ENCODE data around the gene GOLGA2. TPM values are rescaled to one million over a fixed set of nuclear protein-coding genes. Genes with fewer than 3 reads are reported as not detected.

Gene GOLGA2
- total RNA-seq, 1 donor from 2014 or later, result 47.9 TPM

DNA sequence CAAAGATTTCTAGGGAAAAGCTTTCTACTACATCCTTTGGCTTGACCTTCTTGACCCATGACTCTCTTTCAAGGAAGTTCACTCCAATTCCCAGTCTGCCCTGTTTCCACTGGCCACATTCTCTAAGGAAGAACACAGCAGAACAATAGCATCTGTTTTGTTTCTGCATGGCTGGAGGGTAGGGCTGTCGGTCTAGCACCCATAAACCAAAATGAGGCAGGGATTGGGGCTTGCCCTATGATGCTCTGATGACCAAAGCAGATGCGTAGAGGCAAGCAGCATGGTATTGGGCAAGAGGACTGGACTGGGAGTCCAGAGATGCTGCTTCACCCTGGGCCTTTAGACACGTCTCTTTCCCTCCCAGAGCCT, 24.1 kb downstream of the GOLGA2 start:
- DNase-seq (ENCODE audit: low spot score), result no peak
- Mint-ChIP-seq H3K9me3 (no peaks in the 10 kb centered on the region), H3K4me3 (ENCODE audit: low read depth) (peak overlapping the region; percentile 15), H3K27me3 (ENCODE audit: low read depth) (peaks cover 24% of the 10 kb centered on the region), H3K36me3 (ENCODE audit: low read depth) (peaks cover 3% of the 10 kb centered on the region), H3K4me1 (ENCODE audit: low read depth) (peaks cover 8% of the 10 kb centered on the region), H3K27ac (no peak overlapping the region)
- intact Hi-C loops (cut with micrococcal nuclease), result loop anchor here (2.0 kb wide), 1 partner anchor 71 kb away; the partner anchor contains the start of genes COQ4 and TRUB2

DNA sequence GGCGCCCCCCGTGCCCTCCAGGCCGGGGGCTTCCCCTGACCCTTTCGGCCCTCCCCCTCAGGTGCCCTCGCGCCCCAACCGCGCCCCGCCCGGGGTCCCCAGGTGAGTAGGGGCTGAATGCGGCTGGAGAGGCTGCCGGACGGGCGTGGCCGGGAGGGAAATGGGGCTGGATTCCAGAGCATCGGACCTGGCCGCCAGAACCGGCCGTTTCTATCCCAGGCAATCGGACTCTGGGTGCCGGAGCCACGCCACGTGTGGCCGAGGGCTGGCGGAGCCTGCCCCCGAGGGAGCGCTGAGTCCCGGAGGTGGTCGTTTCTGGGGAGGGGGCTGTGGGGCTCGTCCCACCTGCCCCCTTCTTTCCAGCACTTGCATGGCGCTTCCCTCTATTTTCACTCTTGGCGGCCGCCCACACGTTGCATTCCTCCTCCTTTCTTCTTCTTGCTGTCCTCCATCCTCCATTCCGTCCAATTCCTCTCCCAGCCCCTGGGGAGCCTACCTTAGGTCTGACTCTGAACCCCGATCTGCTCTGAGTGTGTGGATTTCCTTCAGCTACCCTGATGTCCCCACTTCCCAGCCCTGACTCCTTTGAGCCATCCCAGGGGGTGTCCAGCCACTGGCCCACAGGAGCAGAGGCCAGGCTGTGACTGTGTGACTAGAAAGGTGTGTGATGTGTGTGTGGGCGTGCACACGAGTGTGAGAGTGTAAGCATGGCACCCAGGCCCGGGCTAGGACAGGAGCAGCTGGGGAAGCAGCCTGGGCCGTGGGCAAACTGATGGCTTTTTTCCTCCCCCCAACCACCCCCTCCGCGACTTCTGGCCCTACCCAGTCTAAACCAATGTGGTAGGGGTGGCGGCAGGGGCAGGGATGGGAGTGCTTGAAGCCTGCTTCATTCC, 24.7 kb downstream of the GOLGA2 start:
- peak overlapping the region; percentile 69 for H3K4me3 Mint-ChIP-seq (ENCODE audit: low read depth)
- peaks cover 24% of the 10 kb centered on the region for H3K27me3 Mint-ChIP-seq (ENCODE audit: low read depth)
- no peak for DNase-seq (ENCODE audit: low spot score)
- peaks cover 3% of the 10 kb centered on the region for H3K36me3 Mint-ChIP-seq (ENCODE audit: low read depth)
- H3K27ac Mint-ChIP-seq, result no peak overlapping the region
- H3K4me1 Mint-ChIP-seq (ENCODE audit: low read depth), result peaks cover 8% of the 10 kb centered on the region
- intact Hi-C loops (cut with micrococcal nuclease), result loop anchor here (1.0 to 2.0 kb wide), 3 partner anchors 24 to 72 kb away; partner anchors contain the start of genes COQ4 and TRUB2
- no peaks in the 10 kb centered on the region for H3K9me3 Mint-ChIP-seq

DNA sequence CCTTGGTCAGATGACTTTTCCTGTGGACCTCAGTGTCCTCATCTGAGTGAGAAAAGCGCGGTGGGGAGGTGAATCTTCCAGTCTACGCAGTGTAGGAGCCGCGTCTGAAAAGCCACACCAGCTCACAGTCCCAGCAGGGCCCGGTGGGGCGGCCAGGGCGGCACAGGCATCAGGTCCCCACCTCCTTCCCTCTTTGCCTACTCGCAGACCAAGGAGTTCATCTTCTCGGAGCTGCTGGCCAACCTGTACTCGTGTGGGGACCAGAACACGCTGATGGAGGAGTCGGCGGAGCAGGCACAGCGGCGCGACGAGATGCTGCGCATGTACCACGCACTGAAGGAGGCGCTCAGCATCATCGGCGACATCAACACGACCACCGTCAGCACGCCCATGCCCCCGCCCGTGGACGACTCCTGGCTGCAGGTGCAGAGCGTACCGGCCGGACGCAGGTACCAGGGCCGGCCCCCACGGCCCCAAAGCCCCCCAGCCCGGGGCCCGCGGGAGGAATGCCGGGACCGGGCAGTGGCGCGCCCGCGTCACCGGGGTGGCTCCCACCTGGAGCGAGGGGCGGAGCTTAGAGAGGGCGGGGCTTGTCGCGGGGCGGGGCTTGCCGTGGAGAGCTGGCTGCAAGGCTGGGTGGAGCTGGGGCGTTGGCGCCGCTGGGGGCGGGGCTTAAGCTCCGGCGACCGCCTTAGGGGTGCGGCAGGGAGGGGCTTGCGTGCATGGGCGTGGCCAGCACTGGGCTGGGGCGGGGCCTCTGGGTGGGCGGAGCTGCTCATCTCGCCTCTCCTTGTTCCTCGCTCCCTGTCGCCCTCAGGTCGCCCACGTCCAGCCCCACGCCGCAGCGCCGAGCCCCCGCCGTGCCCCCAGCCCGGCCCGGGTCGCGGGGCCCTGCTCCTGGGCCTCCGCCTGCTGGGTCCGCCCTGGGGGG, 25.6 kb downstream of the GOLGA2 start:
- Mint-ChIP-seq H3K27me3 (ENCODE audit: low read depth) (peaks cover 28% of the 10 kb centered on the region), H3K36me3 (ENCODE audit: low read depth) (no peaks in the 10 kb centered on the region), H3K27ac (no peak overlapping the region), H3K4me1 (ENCODE audit: low read depth) (peaks cover 8% of the 10 kb centered on the region), H3K4me3 (ENCODE audit: low read depth) (peak overlapping the region; percentile 76), H3K9me3 (no peaks in the 10 kb centered on the region)
- intact Hi-C loops (cut with micrococcal nuclease), result loop anchor here (1.0 to 2.0 kb wide), 3 partner anchors 25 to 73 kb away; partner anchors contain the start of genes COQ4 and TRUB2
- DNase-seq (ENCODE audit: low spot score), result peak; percentile 93

DNA sequence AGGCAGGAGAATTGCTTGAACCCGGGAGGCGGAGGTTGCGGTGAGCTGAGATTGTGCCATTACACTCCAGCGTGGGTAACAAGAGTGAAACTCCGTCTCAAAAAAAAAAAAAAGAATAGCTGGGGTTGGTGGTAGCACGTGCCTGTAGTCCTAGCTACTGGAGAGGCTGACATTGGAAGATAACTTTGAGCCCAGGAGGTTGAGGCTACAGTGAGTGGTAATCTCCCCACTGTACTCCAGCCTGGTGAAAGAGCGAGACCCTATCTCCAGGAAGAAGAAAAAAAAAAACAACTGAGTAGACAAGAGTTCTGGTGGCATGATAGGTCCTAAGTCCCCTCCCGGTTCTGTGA, 26.3 kb downstream of the GOLGA2 start:
- Mint-ChIP-seq H3K4me3 (ENCODE audit: low read depth) (peak overlapping the region; percentile 76), H3K4me1 (ENCODE audit: low read depth) (peaks cover 8% of the 10 kb centered on the region)
- intact Hi-C loops (cut with micrococcal nuclease), result no loop called here

DNA sequence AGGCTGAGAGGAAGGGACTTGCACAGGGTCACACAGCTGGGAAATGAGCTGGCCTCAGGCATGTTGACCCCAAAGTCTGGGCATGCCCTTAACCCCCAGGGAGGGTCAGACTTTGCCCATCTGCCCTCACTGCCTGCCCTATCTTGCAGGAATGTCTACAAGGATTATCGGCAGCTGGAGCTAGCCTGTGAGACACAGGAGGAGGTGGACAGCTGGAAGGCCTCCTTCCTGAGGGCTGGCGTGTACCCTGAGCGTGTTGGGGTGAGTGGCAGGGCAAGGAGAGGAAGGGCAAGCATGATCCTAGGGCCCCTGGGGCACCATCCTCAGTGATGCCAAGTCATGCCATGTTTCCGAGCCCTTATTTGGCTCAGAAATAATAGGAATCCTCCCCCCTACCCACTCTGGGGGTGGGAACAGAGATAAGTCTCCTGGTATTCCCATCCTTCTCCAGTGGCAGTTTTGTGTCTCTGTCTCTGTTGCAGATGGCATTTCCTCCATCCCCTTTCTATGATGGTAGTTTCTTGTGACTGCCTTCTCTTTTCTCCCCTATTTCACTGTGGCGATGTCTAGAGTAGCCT, 28.5 kb downstream of the GOLGA2 start:
- Mint-ChIP-seq H3K27ac (no peak overlapping the region), H3K4me1 (ENCODE audit: low read depth) (peaks cover 15% of the 10 kb centered on the region), H3K9me3 (no peaks in the 10 kb centered on the region), H3K4me3 (ENCODE audit: low read depth) (no peak overlapping the region), H3K36me3 (ENCODE audit: low read depth) (no peaks in the 10 kb centered on the region), H3K27me3 (ENCODE audit: low read depth) (peaks cover 36% of the 10 kb centered on the region)
- intact Hi-C loops (cut with micrococcal nuclease), result no loop called here
- no peak for DNase-seq (ENCODE audit: low spot score)

More for the DNA sequence above, 26.3 kb downstream of the GOLGA2 start:
- no peak overlapping the region for H3K27ac Mint-ChIP-seq
- no peaks in the 10 kb centered on the region for H3K9me3 Mint-ChIP-seq
- no peak for DNase-seq (ENCODE audit: low spot score)
- H3K36me3 Mint-ChIP-seq (ENCODE audit: low read depth), result no peaks in the 10 kb centered on the region
- H3K27me3 Mint-ChIP-seq (ENCODE audit: low read depth), result peaks cover 28% of the 10 kb centered on the region

DNA sequence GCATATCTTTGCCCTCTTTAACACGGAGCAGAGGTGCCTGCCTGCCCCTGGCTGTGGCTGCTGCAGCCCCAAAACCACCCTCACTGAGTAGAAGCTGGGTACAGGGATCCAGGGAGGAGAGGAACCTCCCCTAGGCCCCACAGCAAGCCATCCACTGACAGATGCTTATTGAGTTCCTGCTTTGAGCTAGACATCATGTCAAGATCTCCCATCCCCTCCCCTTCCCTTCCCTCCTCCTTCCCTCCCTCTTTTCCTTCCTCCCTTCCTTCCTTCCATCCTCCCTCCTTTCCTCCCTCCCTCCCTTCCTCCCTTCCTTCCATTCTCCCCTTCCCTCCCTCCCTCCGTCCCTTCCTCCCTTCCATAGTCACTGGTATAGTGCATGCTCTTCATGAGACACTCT, 29.3 kb downstream of the GOLGA2 start:
- Mint-ChIP-seq H3K9me3 (no peaks in the 10 kb centered on the region), H3K4me3 (ENCODE audit: low read depth) (no peak overlapping the region), H3K27me3 (ENCODE audit: low read depth) (peaks cover 28% of the 10 kb centered on the region), H3K36me3 (ENCODE audit: low read depth) (no peaks in the 10 kb centered on the region), H3K4me1 (ENCODE audit: low read depth) (peaks cover 15% of the 10 kb centered on the region), H3K27ac (no peak overlapping the region)
- no peak for DNase-seq (ENCODE audit: low spot score)
- intact Hi-C loops (cut with micrococcal nuclease), result no loop called here

DNA sequence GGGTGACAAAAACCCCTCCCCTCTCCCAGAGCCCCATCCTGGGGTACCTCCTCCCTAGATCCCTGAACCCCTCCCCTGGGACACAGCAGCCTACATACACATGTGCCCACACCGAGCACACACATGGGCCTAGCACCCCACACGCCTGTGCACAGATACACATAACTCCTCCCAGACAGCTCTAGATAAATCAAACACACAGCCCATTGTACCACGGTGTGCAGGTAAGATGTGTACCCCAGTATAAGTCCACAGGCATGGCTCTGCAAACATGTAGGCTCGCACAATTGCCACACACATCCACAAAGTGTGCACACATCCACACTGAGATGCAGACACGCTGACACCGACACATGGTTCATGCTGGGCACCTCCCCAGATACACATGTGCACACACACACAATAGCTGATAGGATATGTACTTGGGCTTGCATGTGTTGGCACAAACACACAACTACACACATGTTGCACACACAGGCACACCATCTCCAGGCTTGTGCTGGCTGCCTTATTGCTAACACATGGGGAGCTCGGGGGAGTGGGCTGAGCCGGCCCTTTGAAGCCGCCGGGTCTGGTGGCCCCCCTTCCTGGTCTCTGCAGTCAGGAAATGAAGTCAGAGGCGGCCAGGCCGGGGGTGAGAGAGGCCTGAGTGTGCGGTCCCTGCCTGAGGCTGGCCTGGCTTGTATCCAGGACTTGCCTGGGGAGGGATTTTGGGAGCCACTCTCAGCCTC, 30.2 kb downstream of the GOLGA2 start:
- Mint-ChIP-seq H3K27me3 (ENCODE audit: low read depth) (peaks cover 25% of the 10 kb centered on the region), H3K4me1 (ENCODE audit: low read depth) (peaks cover 12% of the 10 kb centered on the region), H3K36me3 (ENCODE audit: low read depth) (no peaks in the 10 kb centered on the region), H3K27ac (no peak overlapping the region), H3K9me3 (no peaks in the 10 kb centered on the region), H3K4me3 (ENCODE audit: low read depth) (no peak overlapping the region)
- intact Hi-C loops (cut with micrococcal nuclease), result no loop called here
- no peak for DNase-seq (ENCODE audit: low spot score)

DNA sequence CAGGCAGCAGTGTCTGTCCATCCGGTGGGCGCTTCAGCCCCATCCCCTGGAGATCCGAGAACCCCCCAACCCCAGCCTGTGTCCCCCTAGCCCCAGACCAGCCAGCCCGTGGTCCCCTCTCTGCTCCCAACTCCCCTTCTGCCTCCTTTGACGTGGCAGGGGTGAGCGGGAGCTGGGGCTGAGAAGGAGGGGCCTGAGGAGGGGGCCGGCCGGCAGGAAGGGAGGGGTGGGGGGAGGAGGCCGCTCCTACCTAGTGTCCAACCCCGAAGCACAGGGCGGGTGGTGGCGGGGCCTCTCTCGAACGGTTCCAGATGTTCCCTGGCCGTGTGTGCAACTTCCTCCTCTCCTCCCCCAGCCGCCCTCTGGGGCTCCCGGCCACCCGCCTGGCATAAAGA, 31.0 kb downstream of the GOLGA2 start:
- Mint-ChIP-seq H3K9me3 (no peaks in the 10 kb centered on the region), H3K4me1 (ENCODE audit: low read depth) (peaks cover 10% of the 10 kb centered on the region), H3K4me3 (ENCODE audit: low read depth) (no peak overlapping the region), H3K27me3 (ENCODE audit: low read depth) (peaks cover 23% of the 10 kb centered on the region), H3K27ac (no peak overlapping the region), H3K36me3 (ENCODE audit: low read depth) (no peaks in the 10 kb centered on the region)
- no peak for DNase-seq (ENCODE audit: low spot score)
- intact Hi-C loops (cut with micrococcal nuclease), result no loop called here

DNA sequence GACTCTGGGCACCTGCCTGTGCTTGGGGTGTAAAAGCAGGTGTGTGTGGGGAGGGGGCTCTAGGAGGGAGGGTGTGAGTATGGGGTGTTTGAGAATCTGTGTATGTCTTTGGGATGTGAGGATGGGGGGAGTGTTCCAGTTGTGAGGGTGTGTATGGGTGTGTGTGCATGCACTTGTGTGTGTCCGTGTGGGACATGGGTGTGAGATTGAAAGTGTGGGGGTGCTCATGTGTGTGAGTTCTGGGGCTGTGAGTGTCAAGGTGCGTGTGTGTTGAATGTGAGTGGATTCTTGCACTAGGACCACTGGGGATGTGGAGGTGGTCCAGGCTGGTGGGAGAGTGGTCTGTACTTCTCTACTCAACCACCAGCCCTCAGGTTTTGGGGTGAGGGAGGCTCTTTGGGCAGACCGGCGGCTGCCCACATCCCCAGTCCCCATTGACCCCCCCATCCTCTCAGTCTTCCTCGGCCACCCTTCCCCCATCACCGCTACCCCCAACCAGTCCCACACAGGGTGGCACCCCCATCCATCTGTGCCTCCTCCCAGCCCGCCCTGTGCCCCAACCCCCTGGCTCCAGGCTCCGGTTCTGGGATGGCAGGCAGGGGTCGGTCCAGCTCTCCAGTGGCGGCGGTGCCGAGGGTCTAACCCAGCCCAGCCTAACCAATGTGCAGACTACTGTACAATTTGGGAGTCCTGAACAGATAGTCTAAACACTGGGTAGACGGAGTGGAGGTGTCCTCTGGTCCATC, 31.5 kb downstream of the GOLGA2 start:
- Mint-ChIP-seq H3K9me3 (no peaks in the 10 kb centered on the region), H3K4me3 (ENCODE audit: low read depth) (no peak overlapping the region), H3K36me3 (ENCODE audit: low read depth) (no peaks in the 10 kb centered on the region), H3K27me3 (ENCODE audit: low read depth) (peaks cover 20% of the 10 kb centered on the region), H3K4me1 (ENCODE audit: low read depth) (peaks cover 7% of the 10 kb centered on the region), H3K27ac (no peak overlapping the region)
- intact Hi-C loops (cut with micrococcal nuclease), result no loop called here
- no peak for DNase-seq (ENCODE audit: low spot score)

DNA sequence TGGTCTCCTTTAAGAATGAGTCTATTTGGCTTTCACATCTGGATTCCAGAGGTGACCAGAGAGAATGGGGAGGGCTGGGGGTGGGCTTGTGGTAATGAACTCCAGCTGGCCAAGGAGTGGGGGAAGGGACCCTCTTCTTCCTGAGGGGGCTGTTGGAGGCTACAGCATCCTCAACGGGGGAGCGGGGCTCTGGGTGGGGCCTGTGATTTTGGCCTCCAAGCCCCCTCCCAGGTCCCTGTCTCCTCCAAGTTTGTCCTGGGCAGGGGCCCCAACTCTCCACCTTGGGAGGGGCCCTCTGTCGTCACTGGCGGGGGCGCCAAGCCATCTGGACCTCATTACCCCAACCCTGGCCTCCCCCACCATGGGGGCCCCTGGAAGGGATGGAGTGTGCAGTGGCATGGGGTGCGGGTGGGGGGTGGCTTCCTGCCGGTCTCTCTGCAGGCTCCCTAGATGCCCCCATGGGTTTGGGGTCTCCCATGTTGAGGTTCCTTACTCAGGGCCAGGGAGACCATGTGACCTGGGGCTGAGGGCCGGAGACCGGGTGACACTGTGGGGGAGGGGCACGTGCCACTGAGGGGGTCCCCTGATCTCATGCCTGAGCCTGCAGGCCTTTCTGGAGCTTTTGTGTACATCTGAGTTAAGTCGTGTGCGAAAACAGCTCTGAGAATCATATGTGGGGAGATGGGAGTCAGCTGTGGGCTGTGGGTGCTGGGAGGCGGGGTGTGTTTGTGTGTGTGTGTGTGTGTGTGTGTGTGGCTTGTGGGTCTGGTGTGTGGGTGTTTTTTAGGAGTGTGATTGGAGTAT, 32.4 kb downstream of the GOLGA2 start:
- no peak overlapping the region for H3K27ac Mint-ChIP-seq
- peaks cover 7% of the 10 kb centered on the region for H3K4me1 Mint-ChIP-seq (ENCODE audit: low read depth)
- intact Hi-C loops (cut with micrococcal nuclease), result no loop called here
- no peaks in the 10 kb centered on the region for H3K9me3 Mint-ChIP-seq
- H3K27me3 Mint-ChIP-seq (ENCODE audit: low read depth), result peaks cover 18% of the 10 kb centered on the region
- no peak for DNase-seq (ENCODE audit: low spot score)
- H3K4me3 Mint-ChIP-seq (ENCODE audit: low read depth), result no peak overlapping the region
- H3K36me3 Mint-ChIP-seq (ENCODE audit: low read depth), result no peaks in the 10 kb centered on the region

DNA sequence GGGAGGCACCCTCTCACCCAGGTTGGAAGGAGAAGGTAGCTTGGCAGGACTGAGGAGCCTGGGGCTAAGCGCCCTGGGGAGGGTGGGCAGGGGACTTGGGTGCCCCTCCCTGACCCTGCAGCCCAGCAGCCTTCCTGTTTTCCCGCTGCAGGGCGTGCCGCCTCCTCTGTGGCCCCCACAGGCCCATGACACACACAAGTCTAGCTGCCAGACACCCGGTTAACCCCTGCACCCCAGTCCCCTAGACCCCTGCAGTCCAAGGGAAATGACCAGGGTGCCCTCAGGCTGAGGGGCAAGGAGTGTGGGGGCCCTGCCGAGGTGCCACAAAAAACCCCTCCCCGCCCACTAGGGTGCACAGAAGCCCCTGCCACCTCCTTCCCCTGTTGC, 33.0 kb downstream of the GOLGA2 start:
- intact Hi-C loops (cut with micrococcal nuclease), result no loop called here
- no peaks in the 10 kb centered on the region for H3K36me3 Mint-ChIP-seq (ENCODE audit: low read depth)
- peaks cover 7% of the 10 kb centered on the region for H3K4me1 Mint-ChIP-seq (ENCODE audit: low read depth)
- no peak overlapping the region for H3K4me3 Mint-ChIP-seq (ENCODE audit: low read depth)
- H3K27me3 Mint-ChIP-seq (ENCODE audit: low read depth), result peaks cover 17% of the 10 kb centered on the region
- DNase-seq (ENCODE audit: low spot score), result no peak
- H3K27ac Mint-ChIP-seq, result no peak overlapping the region
- no peaks in the 10 kb centered on the region for H3K9me3 Mint-ChIP-seq
